T-helper 2 cell treated with Interferon-gamma antibody and Interleukin-4, amounts not matched to agents 100 ng/mL and 5 ng/mL, for 36 hours (primary cell): ENCODE measurements around the gene LMBR1. TPM values are rescaled to one million over a fixed set of nuclear protein-coding genes. Genes with fewer than 3 reads are reported as not detected.

Experiments
- intact Hi-C: fragments of 100-400 bp; cut with micrococcal nuclease; formaldehyde crosslinking; loops from one replicate; pipeline ENCODE4 v1.15.1; 2023
- total RNA-seq: library from RNA; stranded (reverse); gene quantifications from 2 replicates; pipeline ENCODE4 v1.2.3, GENCODE V29; 2022

The LMBR1 gene
- total RNA-seq, 1 donor from 2014 or later: 52.7 TPM

DNA sequence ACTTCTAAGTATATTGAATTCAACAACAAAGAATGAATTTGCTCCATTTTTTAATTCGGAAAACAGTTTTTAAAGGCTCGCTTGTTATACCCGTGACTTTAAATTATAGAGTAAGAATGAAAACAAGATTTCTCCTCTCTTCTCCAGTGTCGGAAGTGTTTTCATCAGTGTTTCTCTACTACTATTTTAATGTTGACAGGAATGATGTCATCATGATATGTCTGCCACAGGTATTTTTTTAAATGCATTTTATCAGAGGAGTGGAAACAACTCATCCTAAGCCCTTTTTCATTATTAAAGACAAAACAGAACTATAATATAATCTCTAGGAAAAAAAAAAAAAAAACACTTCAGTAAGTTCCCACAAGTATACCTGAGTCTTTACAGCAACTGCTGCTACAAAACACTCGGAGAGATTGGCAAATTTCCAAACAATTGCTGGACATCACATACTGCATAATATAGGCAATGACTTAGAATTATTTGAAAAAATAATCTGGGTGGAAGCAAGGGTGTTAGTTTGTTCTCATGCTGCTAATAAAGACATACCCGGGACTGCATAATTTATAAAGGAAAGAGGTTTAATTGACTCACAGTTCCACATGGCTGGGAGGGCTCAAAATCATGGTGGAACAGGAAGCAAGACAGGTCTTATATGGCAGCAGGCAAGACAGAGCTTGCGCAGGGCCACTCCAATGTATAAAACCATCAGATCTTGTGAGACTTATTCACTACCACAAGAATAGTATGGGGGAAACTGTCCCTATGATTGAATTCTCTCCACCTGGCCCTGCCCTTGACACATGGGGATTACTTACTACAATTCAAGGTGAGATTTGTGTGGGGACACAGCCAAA lies 257.2 kb downstream of the LMBR1 start:
- intact Hi-C loops: no loop called here

GRCh38 chr7:156634117-156634516 lies 258.9 kb downstream of the LMBR1 start:
- intact Hi-C loops: no loop called here

DNA sequence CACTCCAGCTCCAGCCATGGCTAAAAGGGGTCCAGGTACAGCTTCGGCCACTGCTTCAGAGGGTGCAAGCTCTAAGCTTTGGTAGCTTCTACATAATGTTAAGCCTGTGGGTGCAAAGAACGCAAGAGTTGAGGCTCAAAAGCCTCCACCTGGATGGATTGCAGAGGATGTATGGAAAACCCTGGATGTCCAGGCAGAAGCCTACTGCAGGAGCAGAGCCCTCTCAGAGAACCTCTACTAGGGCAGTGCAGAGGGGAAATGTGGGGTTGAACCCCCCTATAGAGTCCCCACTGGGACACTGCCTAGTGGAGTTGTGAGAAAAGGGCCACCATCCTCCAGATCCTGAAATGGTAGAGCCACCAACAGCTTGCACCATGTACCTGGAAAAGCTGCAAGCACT lies 263.1 kb downstream of the LMBR1 start:
- intact Hi-C loops: loop anchor here (5.0 kb wide), 1 partner anchor 48 kb away; no protein-coding TSS in a partner anchor

- intact Hi-C loops: loop anchor here (5.0 kb wide), 1 partner anchor 46 kb away; no protein-coding TSS in a partner anchor
Measured at GRCh38 chr7:156628562-156628961, 264.4 kb downstream of the LMBR1 start.

Other genes starting within 250 kb of the LMBR1 start
- 32.8 and 34.5 TPM in 2 replicates for gene NOM1, start 56.5 kb upstream of the LMBR1 start, total RNA-seq
- gene MNX1, start 117.5 kb upstream of the LMBR1 start, total RNA-seq: 0.14 TPM in 1 of 2 replicates, not detected in the other
- 69.1 and 71.0 TPM in 2 replicates for gene UBE3C, start 245.7 kb upstream of the LMBR1 start, total RNA-seq